ENCODE data around the gene SUSD1.
"Not testable (repeated sequence)": the region's sequence is repeated elsewhere in the genome, so short reads cannot be mapped to it uniquely, and the experiment has no call there.

The SUSD1 gene

GRCh38 chr9:112137066-112137465 lies 38.0 kb downstream of the SUSD1 start:
- Histone ChIP-seq H3K36me3 (ENCODE audit: insufficient read depth, low read length) (peaks cover 3% of the 10 kb centered on the region; the same call in 1 of the 2 replicates), H3K27me3 (ENCODE audit: insufficient read depth, low read length, poor library complexity, severe bottlenecking) (no peaks in the 10 kb centered on the region), H3K4me1 (ENCODE audit: insufficient read depth, low read length, poor library complexity, severe bottlenecking) (no peaks in the 10 kb centered on the region), H2AFZ (ENCODE audit: low read length) (no peak overlapping the region), H4K20me1 (ENCODE audit: insufficient read depth, low read length, poor library complexity, severe bottlenecking) (no peaks in the 10 kb centered on the region), H3K9ac (ENCODE audit: low read depth, low read length, poor library complexity, severe bottlenecking) (no peak overlapping the region), H3K9me3 (ENCODE audit: insufficient read depth, low read depth, low read length) (no peaks in the 10 kb centered on the region), H3K4me2 (ENCODE audit: low read depth, low read length, poor library complexity, severe bottlenecking) (no peak overlapping the region), H3K79me2 (ENCODE audit: insufficient read depth, low read length) (no peaks in the 10 kb centered on the region), H3F3A (ENCODE audit: low read depth) (no peaks in the 10 kb centered on the region), H3K4me3 (ENCODE audit: low read length, poor library complexity, severe bottlenecking) (no peak overlapping the region), H3K9me2 (replicated peaks; ENCODE audit: low read depth, low read length) (no peaks in the 10 kb centered on the region)
- TF ChIP-seq EZH2phosphoT487 (IDR thresholded peaks at IDR 0.05; ENCODE audit: borderline replicate concordance) (no peak), CTCF (conservative IDR thresholded peaks at IDR 0.05; ENCODE audit: low read length) (no peak)

DNA sequence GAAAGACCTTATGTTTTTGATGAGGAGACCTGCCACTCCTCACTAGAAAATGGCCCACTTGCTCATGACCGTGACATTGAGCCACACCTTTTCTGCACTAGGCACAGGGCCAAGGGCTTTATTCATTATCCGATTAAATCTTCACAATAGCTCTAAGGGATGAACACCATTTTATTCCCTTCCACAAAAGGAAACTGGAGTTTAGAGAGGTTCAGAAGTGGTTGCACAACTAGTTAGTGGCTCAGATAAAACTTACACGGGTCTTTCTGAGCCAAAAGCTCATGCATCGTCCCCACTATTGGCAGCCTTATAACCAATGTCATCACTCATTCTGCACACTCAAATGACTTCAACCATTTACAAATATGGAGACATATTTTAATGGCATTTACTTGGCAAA lies 39.4 kb downstream of the SUSD1 start:
- H3K9me3 ChIP-seq (ENCODE audit: insufficient read depth, low read depth, low read length), result no peaks in the 10 kb centered on the region
- H3K4me1 ChIP-seq (ENCODE audit: insufficient read depth, low read length, poor library complexity, severe bottlenecking), result no peaks in the 10 kb centered on the region
- TF ChIP-seq EZH2phosphoT487 (IDR thresholded peaks at IDR 0.05; ENCODE audit: borderline replicate concordance) (no peak), CTCF (conservative IDR thresholded peaks at IDR 0.05; ENCODE audit: low read length) (no peak)
- H3K9me2 ChIP-seq (replicated peaks; ENCODE audit: low read depth, low read length), result no peaks in the 10 kb centered on the region
- H3F3A ChIP-seq (ENCODE audit: low read depth), result no peaks in the 10 kb centered on the region
- H2AFZ ChIP-seq (ENCODE audit: low read length), result no peak overlapping the region
- H3K9ac ChIP-seq (ENCODE audit: low read depth, low read length, poor library complexity, severe bottlenecking), result no peak overlapping the region
- no peak overlapping the region for H3K4me3 ChIP-seq (ENCODE audit: low read length, poor library complexity, severe bottlenecking)
- no peaks in the 10 kb centered on the region for H3K79me2 ChIP-seq (ENCODE audit: insufficient read depth, low read length)
- H4K20me1 ChIP-seq (ENCODE audit: insufficient read depth, low read length, poor library complexity, severe bottlenecking), result no peaks in the 10 kb centered on the region
- no peak overlapping the region for H3K4me2 ChIP-seq (ENCODE audit: low read depth, low read length, poor library complexity, severe bottlenecking)
- no peaks in the 10 kb centered on the region for H3K27me3 ChIP-seq (ENCODE audit: insufficient read depth, low read length, poor library complexity, severe bottlenecking)
- no peaks in the 10 kb centered on the region; the same call in 1 of the 2 replicates for H3K36me3 ChIP-seq (ENCODE audit: insufficient read depth, low read length)

GRCh38 chr9:112133806-112134205 lies 41.3 kb downstream of the SUSD1 start:
- H4K20me1 ChIP-seq (ENCODE audit: insufficient read depth, low read length, poor library complexity, severe bottlenecking); H3K36me3 ChIP-seq (ENCODE audit: insufficient read depth, low read length); H3K4me3 ChIP-seq (ENCODE audit: low read length, poor library complexity, severe bottlenecking); H2AFZ ChIP-seq (ENCODE audit: low read length); H3K9me3 ChIP-seq (ENCODE audit: insufficient read depth, low read depth, low read length); H3K9ac ChIP-seq (ENCODE audit: low read depth, low read length, poor library complexity, severe bottlenecking); H3K4me1 ChIP-seq (ENCODE audit: insufficient read depth, low read length, poor library complexity, severe bottlenecking); H3K79me2 ChIP-seq (ENCODE audit: insufficient read depth, low read length); H3K4me2 ChIP-seq (ENCODE audit: low read depth, low read length, poor library complexity, severe bottlenecking); H3K27me3 ChIP-seq (ENCODE audit: insufficient read depth, low read length, poor library complexity, severe bottlenecking); H3K9me2 ChIP-seq (replicated peaks; ENCODE audit: low read depth, low read length); H3F3A ChIP-seq (ENCODE audit: low read depth): not testable (repeated sequence)

DNA sequence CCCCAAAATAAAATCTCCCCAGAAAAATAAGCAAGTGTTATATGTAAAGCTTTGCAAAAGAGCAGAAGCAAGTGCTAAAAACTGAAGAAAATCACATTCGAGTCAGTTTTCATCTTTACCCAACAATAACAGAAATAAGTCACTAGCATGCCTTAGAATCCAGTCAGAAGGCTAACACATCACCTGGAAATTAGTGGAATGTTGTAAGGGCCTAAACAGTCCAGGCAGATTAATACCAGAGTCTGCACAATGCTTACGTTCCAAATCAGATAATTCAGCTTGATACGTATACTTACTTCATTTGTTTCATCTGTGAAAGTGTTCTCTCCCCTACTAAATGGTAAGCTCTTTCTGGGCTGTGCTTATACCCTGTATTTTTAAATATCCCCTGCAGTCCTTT lies 42.7 kb downstream of the SUSD1 start:
- Histone ChIP-seq H3K36me3 (ENCODE audit: insufficient read depth, low read length) (no peaks in the 10 kb centered on the region; the same call in 1 of the 2 replicates), H3F3A (ENCODE audit: low read depth) (no peaks in the 10 kb centered on the region), H3K4me1 (ENCODE audit: insufficient read depth, low read length, poor library complexity, severe bottlenecking) (no peaks in the 10 kb centered on the region), H3K9me2 (replicated peaks; ENCODE audit: low read depth, low read length) (no peaks in the 10 kb centered on the region), H2AFZ (ENCODE audit: low read length) (no peak overlapping the region), H3K9ac (ENCODE audit: low read depth, low read length, poor library complexity, severe bottlenecking) (no peak overlapping the region), H3K79me2 (ENCODE audit: insufficient read depth, low read length) (no peaks in the 10 kb centered on the region), H4K20me1 (ENCODE audit: insufficient read depth, low read length, poor library complexity, severe bottlenecking) (no peaks in the 10 kb centered on the region), H3K9me3 (ENCODE audit: insufficient read depth, low read depth, low read length) (no peaks in the 10 kb centered on the region), H3K4me2 (ENCODE audit: low read depth, low read length, poor library complexity, severe bottlenecking) (no peak overlapping the region), H3K27me3 (ENCODE audit: insufficient read depth, low read length, poor library complexity, severe bottlenecking) (no peaks in the 10 kb centered on the region), H3K4me3 (ENCODE audit: low read length, poor library complexity, severe bottlenecking) (no peak overlapping the region)
- TF ChIP-seq CTCF (conservative IDR thresholded peaks at IDR 0.05; ENCODE audit: low read length), result no peak
- no peak for TF ChIP-seq EZH2phosphoT487 (IDR thresholded peaks at IDR 0.05; ENCODE audit: borderline replicate concordance)

All from Loucy (cell line).